Measurements from ENCODE around the gene SNCAIP. TPM values are rescaled to one million over a fixed set of nuclear protein-coding genes. Genes with fewer than 3 reads are reported as not detected.

SNCAIP gene
- total RNA-seq, 1 experiment from 2014 or later, result 3.0 TPM

- no peak for TF ChIP-seq CTCF (conservative IDR thresholded peaks at IDR 0.05)
- Mint-ChIP-seq H3K4me1 (peaks cover 44 to 57% of the 10 kb centered on the region in 2 experiments), H3K4me3 (peak overlapping the region in 1 of 2 experiments; percentile 4; a peak in 1 of 5 replicates), H3K27ac (peak overlapping the region in 2 of 3 experiments; percentile 56 to 80; a peak in 2 of 7 replicates), H3K36me3 (ENCODE audit: insufficient read depth in 1 of 3, low read depth in 3 of 3) (peaks cover 0 to 3% (median 0%) of the 10 kb centered on the region in 3 experiments; a peak in 1 of 7 replicates), H3K27me3 (ENCODE audit: low read depth) (0 out of 2 replicates have a peak, but pooled peaks cover 2% of the 10 kb centered on the region), H3K9me3 (no peaks in the 10 kb centered on the region)
- Histone ChIP-seq H3K18ac (ENCODE audit: insufficient read length, low read depth, low read length) (no peak overlapping the region), H3K9ac (ENCODE audit: extremely low read depth, insufficient read length, low read length) (no peak overlapping the region), H3K14ac (ENCODE audit: insufficient read depth, low read length) (no peak overlapping the region), H3K9me3 (ENCODE audit: control insufficient read depth, low read depth, low read length) (no peaks in the 10 kb centered on the region), H2BK15ac (ENCODE audit: low read depth, low read length) (no peak overlapping the region), H2AK5ac (ENCODE audit: insufficient read length, low read length) (no peak overlapping the region), H2AFZ (ENCODE audit: low read length) (no peak overlapping the region), H3K27ac (ENCODE audit: insufficient read length, low read depth, low read length) (no peak overlapping the region), H3K4me1 (ENCODE audit: insufficient read depth, low read length) (peaks cover 8% of the 10 kb centered on the region), H3K79me1 (ENCODE audit: insufficient read depth, low read depth, low read length, poor library complexity, severe bottlenecking) (no peaks in the 10 kb centered on the region), H3K4ac (ENCODE audit: low read depth, low read length) (no peak overlapping the region), H3T11ph (ENCODE audit: low read length) (no peak overlapping the region), H4K8ac (replicated peaks; ENCODE audit: insufficient read length, low read depth, low read length) (no peak overlapping the region), H3K79me2 (ENCODE audit: insufficient read depth, low read length) (no peaks in the 10 kb centered on the region), H3K27me3 (ENCODE audit: insufficient read depth, low read length) (no peaks in the 10 kb centered on the region), H4K91ac (ENCODE audit: insufficient read length, low read depth, low read length) (no peak overlapping the region), H2BK5ac (ENCODE audit: insufficient read length, low read length) (no peak overlapping the region), H4K20me1 (ENCODE audit: control insufficient read depth, insufficient read depth, insufficient read length) (no peaks in the 10 kb centered on the region), H3K23ac (ENCODE audit: insufficient read length, low read depth, low read length) (no peak overlapping the region), H3K56ac (ENCODE audit: insufficient read length, low read depth, low read length) (no peak overlapping the region), H4K5ac (ENCODE audit: insufficient read length, low read depth, low read length) (no peak overlapping the region), H2BK12ac (ENCODE audit: insufficient read length, low read depth, low read length) (no peak overlapping the region), H3K23me2 (ENCODE audit: insufficient read length, low read depth, low read length, poor library complexity, severe bottlenecking) (no peaks in the 10 kb centered on the region), H3K4me2 (ENCODE audit: insufficient read depth, insufficient read length, low read length) (no peak overlapping the region), H2BK120ac (ENCODE audit: low read depth, low read length, poor library complexity, severe bottlenecking) (no peak overlapping the region), H2BK20ac (ENCODE audit: low read depth, low read length, poor library complexity, severe bottlenecking) (no peak overlapping the region)
- no CpG with 5 or more reads among the region's 3 CpGs for WGBS (ENCODE audit: extremely low coverage, insufficient read length, low lambda C conversion rate)
- peak; percentile 49 for DNase-seq
Measured at GRCh38 chr5:122354293-122354692, 42.3 kb downstream of the SNCAIP start.
